Brain microvascular endothelial cell (primary cell): Measurements from ENCODE around the gene SCN2A.
A peak's percentile ranks its signal among the peaks of the same experiment; 100 is the strongest.

ENCODE experiments used
- DNase-seq: peaks from one replicate; pipeline ENCODE4 v3.0.0-alpha.2; 2020
- H3K27ac ChIP-seq: fragments of 250-450 bp; sonication (Bioruptor Pico); 2 replicates; pipeline ENCODE4 v1.5.1; 2020; ENCODE audit warnings: mild to moderate bottlenecking, moderate library complexity
- H3K27me3 ChIP-seq: fragments of 250-450 bp; sonication (Bioruptor Pico); replicated peaks from 2 replicates; pipeline ENCODE4 v1.5.1; 2020; ENCODE audit warnings: mild to moderate bottlenecking
- H3K36me3 ChIP-seq: fragments of 250-450 bp; sonication (Bioruptor Pico); replicated peaks from 2 replicates; pipeline ENCODE4 v1.5.1; 2020; ENCODE audit warnings: mild to moderate bottlenecking
- H3K4me3 ChIP-seq: 2 replicates; pipeline ENCODE4 v1.5.1; 2011; ENCODE audit warnings: low read depth, mild to moderate bottlenecking, control low read depth, low read length, moderate library complexity
- CTCF ChIP-seq: IDR thresholded peaks from 2 replicates; pipeline ENCODE4 v1.5.1; 2011; ENCODE audit warnings: low read depth, mild to moderate bottlenecking, moderate library complexity, low read length, control low read depth, inconsistent platforms; ENCODE audit errors: missing control alignments
- in situ Hi-C: cut with HindIII; loops from 2 replicates; pipeline ENCODE4 v1.10.0; 2017; ENCODE audit warnings: low sequenced_read_pairs, low pct_ligation_motif_present

SCN2A gene

GRCh38 chr2:165283342-165283741 is 44.1 kb downstream of the SCN2A start:
- Histone ChIP-seq H3K36me3 (no peaks in the 10 kb centered on the region), H3K27me3 (no peaks in the 10 kb centered on the region), H3K27ac (no peak overlapping the region), H3K4me3 (no peak overlapping the region)
- in situ Hi-C loops = no loop called here
- no peak for DNase-seq
- no peak for TF ChIP-seq CTCF

GRCh38 chr2:165287094-165287778 is 48.0 kb downstream of the SCN2A start:
- DNase-seq = no peak
- H3K4me3 ChIP-seq = no peak overlapping the region
- no peak overlapping the region for H3K27ac ChIP-seq
- in situ Hi-C loops = no loop called here
- H3K36me3 ChIP-seq = no peaks in the 10 kb centered on the region
- H3K27me3 ChIP-seq = no peaks in the 10 kb centered on the region
- TF ChIP-seq CTCF = no peak

GRCh38 chr2:165289069-165289468 is 49.9 kb downstream of the SCN2A start:
- Histone ChIP-seq H3K27ac (no peak overlapping the region), H3K27me3 (no peaks in the 10 kb centered on the region), H3K4me3 (no peak overlapping the region), H3K36me3 (no peaks in the 10 kb centered on the region)
- in situ Hi-C loops = no loop called here
- DNase-seq = no peak
- TF ChIP-seq CTCF = no peak

GRCh38 chr2:165293440-165294420 is 54.5 kb downstream of the SCN2A start:
- Histone ChIP-seq H3K4me3 (peak overlapping the region; percentile 46), H3K27ac (no peak overlapping the region), H3K27me3 (no peaks in the 10 kb centered on the region), H3K36me3 (no peaks in the 10 kb centered on the region)
- peak; percentile 88 for DNase-seq
- TF ChIP-seq CTCF = peak; percentile 76
- in situ Hi-C loops = no loop called here

- Histone ChIP-seq H3K4me3 (no peak overlapping the region), H3K36me3 (no peaks in the 10 kb centered on the region), H3K27ac (no peak overlapping the region), H3K27me3 (no peaks in the 10 kb centered on the region)
- DNase-seq = no peak
- TF ChIP-seq CTCF = no peak
- in situ Hi-C loops = no loop called here
Observed at GRCh38 chr2:165294912-165295311, 55.7 kb downstream of the SCN2A start.
